ENCODE data around the gene KIAA1671. TPM values are rescaled to one million over a fixed set of nuclear protein-coding genes. Genes with fewer than 3 reads are reported as not detected.

Gene KIAA1671
- total RNA-seq, 2 experiments from 2014 or later = 7.3 to 7.4 TPM

DNA sequence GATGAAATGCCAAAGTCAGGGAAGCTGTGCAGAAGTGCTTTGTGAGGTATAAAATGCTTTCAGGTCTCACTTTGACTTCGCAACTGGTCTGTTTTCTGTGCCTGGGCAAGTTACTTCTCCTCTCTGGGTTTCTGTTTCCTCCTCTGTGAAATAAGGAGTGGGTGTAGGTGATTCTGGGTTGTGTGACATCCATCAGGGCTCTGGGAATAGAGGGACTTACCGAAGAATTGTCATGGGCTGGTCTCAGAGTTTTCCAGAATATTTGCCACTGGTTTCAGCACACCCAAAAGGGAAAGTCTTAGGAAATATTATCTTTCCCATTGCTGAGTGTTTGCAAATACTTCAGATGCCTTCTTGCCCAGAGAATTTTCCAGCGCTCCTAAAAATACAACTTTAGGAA, 118.4 kb downstream of the KIAA1671 start:
- H3K27ac Mint-ChIP-seq = peak overlapping the region; percentile 90
- intact Hi-C loops (cut with micrococcal nuclease) = loop anchor here (1.0 kb wide), 1 partner anchor 15 kb away; no protein-coding TSS in a partner anchor
- peaks cover 85% of the 10 kb centered on the region for H3K4me1 Mint-ChIP-seq (ENCODE audit: low read depth)
- peak overlapping the region; percentile 79 for H3K4me3 Mint-ChIP-seq
- peak; percentile 52 for DNase-seq
- no peaks in the 10 kb centered on the region for H3K27me3 Mint-ChIP-seq (ENCODE audit: low read depth)
- CTCF ChIA-PET = interaction anchor here (1.7 to 4.3 kb wide), 2 partner anchors 10 to 14 kb away, joined by 8 to 21 read pairs; no protein-coding TSS in a partner anchor
- peaks cover 2% of the 10 kb centered on the region for H3K36me3 Mint-ChIP-seq (ENCODE audit: low read depth)
- no peaks in the 10 kb centered on the region for H3K9me3 Mint-ChIP-seq

DNA sequence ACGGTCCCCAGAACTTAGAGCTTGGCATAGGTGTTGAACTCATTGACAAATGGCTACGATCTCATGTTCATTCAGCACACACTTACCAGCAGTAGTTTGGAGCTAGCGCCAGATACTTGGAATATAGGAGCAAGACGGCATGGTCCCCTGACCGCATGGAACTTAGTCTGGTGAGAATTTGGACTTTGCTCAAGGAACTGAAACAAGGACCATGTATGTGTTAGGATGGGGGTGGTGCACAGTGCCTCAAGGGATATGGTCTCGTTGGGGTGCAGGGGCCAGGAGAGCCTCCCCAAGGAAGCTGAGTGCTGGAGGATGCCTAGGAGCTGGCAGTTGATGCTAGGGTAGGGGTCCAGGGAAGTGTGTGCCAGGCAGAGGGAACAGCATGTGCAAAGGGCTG, 119.2 kb downstream of the KIAA1671 start:
- CTCF ChIA-PET = interaction anchor here (0.8 to 1.7 kb wide), 6 partner anchors 9 to 133 kb away, joined by 3 to 8 read pairs (median 4); no protein-coding TSS in a partner anchor
- Mint-ChIP-seq H3K27ac (peak overlapping the region; percentile 69), H3K27me3 (ENCODE audit: low read depth) (no peaks in the 10 kb centered on the region), H3K4me3 (peak overlapping the region; percentile 79), H3K4me1 (ENCODE audit: low read depth) (peaks cover 86% of the 10 kb centered on the region), H3K9me3 (no peaks in the 10 kb centered on the region), H3K36me3 (ENCODE audit: low read depth) (peaks cover 2% of the 10 kb centered on the region)
- DNase-seq = no peak
- intact Hi-C loops (cut with micrococcal nuclease) = loop anchor here (1.0 kb wide), 1 partner anchor 15 kb away; no protein-coding TSS in a partner anchor

GRCh38 chr22:25072406-25072805, 119.9 kb downstream of the KIAA1671 start:
- H3K9me3 Mint-ChIP-seq = no peaks in the 10 kb centered on the region
- no peak overlapping the region for H3K4me3 Mint-ChIP-seq
- no peaks in the 10 kb centered on the region for H3K27me3 Mint-ChIP-seq (ENCODE audit: low read depth)
- peak overlapping the region; percentile 69 for H3K27ac Mint-ChIP-seq
- intact Hi-C loops (cut with micrococcal nuclease) = no loop called here
- peaks cover 2% of the 10 kb centered on the region for H3K36me3 Mint-ChIP-seq (ENCODE audit: low read depth)
- CTCF ChIA-PET = interaction anchor here (1.0 to 1.7 kb wide), 6 partner anchors 9 to 133 kb away, joined by 3 to 8 read pairs (median 4); no protein-coding TSS in a partner anchor
- H3K4me1 Mint-ChIP-seq (ENCODE audit: low read depth) = peaks cover 86% of the 10 kb centered on the region
- no peak for DNase-seq

- intact Hi-C loops (cut with micrococcal nuclease) = loop anchor here (1.0 to 5.0 kb wide), 4 partner anchors 8 to 1351 kb away; partner anchors contain the start of gene ASPHD2
- Mint-ChIP-seq H3K36me3 (ENCODE audit: low read depth) (peaks cover 2% of the 10 kb centered on the region), H3K4me3 (peak overlapping the region; percentile 43), H3K27me3 (ENCODE audit: low read depth) (no peaks in the 10 kb centered on the region), H3K4me1 (ENCODE audit: low read depth) (peaks cover 63% of the 10 kb centered on the region), H3K27ac (peak overlapping the region; percentile 87), H3K9me3 (no peaks in the 10 kb centered on the region)
- peak; percentile 82 for DNase-seq
- CTCF ChIA-PET = interaction anchor here (0.6 to 2.7 kb wide), 9 partner anchors 8 to 258 kb away, joined by 3 to 20 read pairs (median 5); no protein-coding TSS in a partner anchor
These were observed 123.8 kb downstream of the KIAA1671 start for GRCh38 chr22:25076336-25076735.

- Mint-ChIP-seq H3K27me3 (ENCODE audit: low read depth) (no peaks in the 10 kb centered on the region), H3K4me1 (ENCODE audit: low read depth) (peaks cover 64% of the 10 kb centered on the region), H3K36me3 (ENCODE audit: low read depth) (peaks cover 2% of the 10 kb centered on the region), H3K4me3 (no peak overlapping the region), H3K27ac (peak overlapping the region; percentile 87), H3K9me3 (no peaks in the 10 kb centered on the region)
- intact Hi-C loops (cut with micrococcal nuclease) = loop anchor here (5.0 kb wide), 1 partner anchor 1350 kb away; the partner anchor contains the start of gene ASPHD2
- CTCF ChIA-PET = interaction anchor here (0.8 to 2.7 kb wide), 10 partner anchors 9 to 121 kb away, joined by 3 to 20 read pairs (median 5); no protein-coding TSS in a partner anchor
- DNase-seq = no peak
These were observed 124.5 kb downstream of the KIAA1671 start for GRCh38 chr22:25077056-25077455.

DNA sequence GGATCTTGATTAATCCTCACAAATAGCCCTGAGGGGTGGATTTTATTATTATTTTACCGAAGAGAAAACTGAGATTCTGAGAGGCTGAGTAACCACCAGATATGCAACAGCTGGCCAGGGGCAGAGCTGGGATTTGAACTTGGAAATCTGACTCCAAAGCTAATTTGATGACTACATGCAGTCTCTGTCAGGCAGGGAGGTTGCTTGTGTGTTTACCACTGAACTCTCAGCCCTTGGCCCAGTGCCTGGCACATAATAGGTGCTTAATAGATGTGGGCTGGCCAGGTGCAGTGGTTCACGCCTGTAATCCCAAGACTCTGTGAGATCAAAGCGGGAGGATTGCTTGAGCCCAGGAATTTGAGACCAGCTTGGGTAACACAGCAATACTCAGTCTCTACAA, 125.4 kb downstream of the KIAA1671 start:
- CTCF ChIA-PET = interaction anchor here (0.8 to 2.7 kb wide), 6 partner anchors 10 to 120 kb away, joined by 3 to 20 read pairs (median 6); no protein-coding TSS in a partner anchor
- intact Hi-C loops (cut with micrococcal nuclease) = loop anchor here (5.0 kb wide), 1 partner anchor 1349 kb away; the partner anchor contains the start of gene ASPHD2
- Mint-ChIP-seq H3K9me3 (no peaks in the 10 kb centered on the region), H3K4me3 (no peak overlapping the region), H3K27me3 (ENCODE audit: low read depth) (no peaks in the 10 kb centered on the region), H3K36me3 (ENCODE audit: low read depth) (peaks cover under 1% of the 10 kb centered on the region), H3K4me1 (ENCODE audit: low read depth) (peaks cover 57% of the 10 kb centered on the region), H3K27ac (no peak overlapping the region)
- no peak for DNase-seq

- Mint-ChIP-seq H3K4me1 (ENCODE audit: low read depth) (peaks cover 53% of the 10 kb centered on the region), H3K27me3 (ENCODE audit: low read depth) (no peaks in the 10 kb centered on the region), H3K27ac (no peak overlapping the region), H3K4me3 (no peak overlapping the region), H3K36me3 (ENCODE audit: low read depth) (no peaks in the 10 kb centered on the region), H3K9me3 (no peaks in the 10 kb centered on the region)
- CTCF ChIA-PET = interaction anchor here (1.1 to 2.7 kb wide), 3 partner anchors 10 to 32 kb away, joined by 4 to 11 read pairs (median 8); no protein-coding TSS in a partner anchor
- intact Hi-C loops (cut with micrococcal nuclease) = loop anchor here (5.0 kb wide), 1 partner anchor 1349 kb away; the partner anchor contains the start of gene ASPHD2
- no peak for DNase-seq
These were observed 126.1 kb downstream of the KIAA1671 start for GRCh38 chr22:25078591-25078990.

GRCh38 chr22:25080855-25081254, 128.3 kb downstream of the KIAA1671 start:
- peaks cover 51% of the 10 kb centered on the region for H3K4me1 Mint-ChIP-seq (ENCODE audit: low read depth)
- intact Hi-C loops (cut with micrococcal nuclease) = loop anchor here (1.0 kb wide), 3 partner anchors 21 to 281 kb away; no protein-coding TSS in a partner anchor
- H3K9me3 Mint-ChIP-seq = no peaks in the 10 kb centered on the region
- H3K27ac Mint-ChIP-seq = no peak overlapping the region
- no peak overlapping the region for H3K4me3 Mint-ChIP-seq
- CTCF ChIA-PET = interaction anchor here (0.8 to 4.0 kb wide), 13 partner anchors 9 to 142 kb away, joined by 3 to 37 read pairs (median 4); no protein-coding TSS in a partner anchor
- no peaks in the 10 kb centered on the region for H3K36me3 Mint-ChIP-seq (ENCODE audit: low read depth)
- no peaks in the 10 kb centered on the region for H3K27me3 Mint-ChIP-seq (ENCODE audit: low read depth)
- DNase-seq = no peak

DNA sequence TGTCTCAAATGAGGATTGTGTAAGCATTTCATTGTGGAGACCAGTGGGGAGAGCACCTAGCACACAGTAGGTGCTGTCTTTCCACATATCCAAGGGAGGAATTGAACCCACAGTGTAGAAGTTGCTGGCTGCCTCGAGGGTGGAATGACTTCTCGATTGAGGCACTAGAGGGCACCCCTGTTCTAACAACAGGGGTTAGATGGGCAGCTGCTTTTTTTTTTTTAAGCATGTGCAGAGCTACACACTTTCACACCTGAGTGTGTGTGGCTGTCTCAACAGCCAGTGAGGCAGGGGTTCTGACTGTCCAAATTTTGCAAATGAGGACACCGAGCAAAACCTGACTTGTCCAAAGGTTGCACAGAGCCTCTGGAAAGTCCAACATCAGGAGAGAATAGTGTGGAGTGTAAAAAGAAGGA, 128.9 kb downstream of the KIAA1671 start:
- intact Hi-C loops (cut with micrococcal nuclease) = loop anchor here (1.0 kb wide), 3 partner anchors 21 to 281 kb away; no protein-coding TSS in a partner anchor
- no peak overlapping the region for H3K27ac Mint-ChIP-seq
- no peaks in the 10 kb centered on the region for H3K9me3 Mint-ChIP-seq
- DNase-seq = peak; percentile 82
- H3K27me3 Mint-ChIP-seq (ENCODE audit: low read depth) = no peaks in the 10 kb centered on the region
- H3K36me3 Mint-ChIP-seq (ENCODE audit: low read depth) = no peaks in the 10 kb centered on the region
- CTCF ChIA-PET = interaction anchor here (0.6 to 4.0 kb wide), 12 partner anchors 10 to 329 kb away, joined by 3 to 37 read pairs (median 4); no protein-coding TSS in a partner anchor
- no peak overlapping the region for H3K4me3 Mint-ChIP-seq
- H3K4me1 Mint-ChIP-seq (ENCODE audit: low read depth) = peaks cover 51% of the 10 kb centered on the region

GRCh38 chr22:25082096-25082495, 129.6 kb downstream of the KIAA1671 start:
- CTCF ChIA-PET = interaction anchor here (0.6 to 4.0 kb wide), 10 partner anchors 10 to 119 kb away, joined by 3 to 37 read pairs (median 4); no protein-coding TSS in a partner anchor
- Mint-ChIP-seq H3K4me3 (no peak overlapping the region), H3K9me3 (no peaks in the 10 kb centered on the region), H3K27ac (no peak overlapping the region), H3K27me3 (ENCODE audit: low read depth) (no peaks in the 10 kb centered on the region), H3K4me1 (ENCODE audit: low read depth) (peaks cover 49% of the 10 kb centered on the region), H3K36me3 (ENCODE audit: low read depth) (no peaks in the 10 kb centered on the region)
- intact Hi-C loops (cut with micrococcal nuclease) = no loop called here
- no peak for DNase-seq

DNA sequence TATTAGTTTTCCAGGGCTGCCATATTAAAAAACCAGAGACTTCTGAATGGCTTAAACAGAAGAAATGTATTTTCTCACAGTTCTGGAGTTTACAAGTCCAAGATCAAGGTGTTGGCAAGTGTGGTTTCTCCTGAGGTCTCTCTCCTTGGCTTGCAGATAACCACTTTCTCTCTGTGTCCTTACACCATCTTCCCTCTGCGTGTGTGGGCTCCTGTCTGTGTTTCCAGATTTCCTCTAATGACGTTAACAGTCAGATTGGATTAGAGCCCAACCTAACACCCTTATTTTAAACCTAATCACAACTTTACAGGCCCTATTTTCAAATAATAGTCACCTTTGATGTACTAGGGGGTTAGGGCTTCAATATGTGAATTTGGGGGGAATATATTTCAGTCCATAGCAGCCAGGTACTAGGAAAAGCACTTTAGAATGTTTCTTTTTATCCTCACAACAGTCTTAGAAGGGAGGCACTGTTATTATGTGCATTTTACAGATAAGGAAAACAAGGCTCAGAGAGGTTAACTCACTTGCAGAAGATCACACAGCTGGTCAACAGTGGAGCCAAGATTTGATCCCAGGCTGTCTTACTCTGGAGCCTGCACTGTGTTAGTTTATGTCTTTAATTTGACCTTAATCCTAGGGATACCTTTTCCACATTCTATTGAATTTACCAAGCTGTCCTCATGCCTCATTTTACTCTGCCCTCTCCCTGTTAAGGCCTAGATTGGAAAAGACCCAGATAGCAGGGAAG, 130.7 kb downstream of the KIAA1671 start:
- DNase-seq = no peak
- intact Hi-C loops (cut with micrococcal nuclease) = no loop called here
- Mint-ChIP-seq H3K9me3 (no peaks in the 10 kb centered on the region), H3K27me3 (ENCODE audit: low read depth) (no peaks in the 10 kb centered on the region), H3K36me3 (ENCODE audit: low read depth) (no peaks in the 10 kb centered on the region), H3K4me1 (ENCODE audit: low read depth) (peaks cover 40% of the 10 kb centered on the region), H3K27ac (no peak overlapping the region), H3K4me3 (no peak overlapping the region)
- CTCF ChIA-PET = interaction anchor here (1.1 to 4.0 kb wide), 2 partner anchors 34 to 89 kb away, joined by 3 to 37 read pairs; no protein-coding TSS in a partner anchor

- Mint-ChIP-seq H3K4me1 (ENCODE audit: low read depth) (peaks cover 36% of the 10 kb centered on the region), H3K27me3 (ENCODE audit: low read depth) (no peaks in the 10 kb centered on the region), H3K36me3 (ENCODE audit: low read depth) (no peaks in the 10 kb centered on the region), H3K27ac (no peak overlapping the region), H3K9me3 (no peaks in the 10 kb centered on the region), H3K4me3 (no peak overlapping the region)
- DNase-seq = no peak
- intact Hi-C loops (cut with micrococcal nuclease) = no loop called here
- CTCF ChIA-PET = no interaction called here
These were observed 131.3 kb downstream of the KIAA1671 start for GRCh38 chr22:25083807-25084200.

All from activated naive CD4-positive, alpha-beta T cell treated with anti-CD3 and anti-CD28 coated beads for 36 hours (primary cell).